ENCODE results near the gene RNF151. TPM values are rescaled to one million over a fixed set of nuclear protein-coding genes. Genes with fewer than 3 reads are reported as not detected.
"Not testable (repeated sequence)": the region's sequence is repeated elsewhere in the genome, so short reads cannot be mapped to it uniquely, and the experiment has no call there.

RNF151 gene
- total RNA-seq, 2 donors from 2014 or later: not detected

DNA sequence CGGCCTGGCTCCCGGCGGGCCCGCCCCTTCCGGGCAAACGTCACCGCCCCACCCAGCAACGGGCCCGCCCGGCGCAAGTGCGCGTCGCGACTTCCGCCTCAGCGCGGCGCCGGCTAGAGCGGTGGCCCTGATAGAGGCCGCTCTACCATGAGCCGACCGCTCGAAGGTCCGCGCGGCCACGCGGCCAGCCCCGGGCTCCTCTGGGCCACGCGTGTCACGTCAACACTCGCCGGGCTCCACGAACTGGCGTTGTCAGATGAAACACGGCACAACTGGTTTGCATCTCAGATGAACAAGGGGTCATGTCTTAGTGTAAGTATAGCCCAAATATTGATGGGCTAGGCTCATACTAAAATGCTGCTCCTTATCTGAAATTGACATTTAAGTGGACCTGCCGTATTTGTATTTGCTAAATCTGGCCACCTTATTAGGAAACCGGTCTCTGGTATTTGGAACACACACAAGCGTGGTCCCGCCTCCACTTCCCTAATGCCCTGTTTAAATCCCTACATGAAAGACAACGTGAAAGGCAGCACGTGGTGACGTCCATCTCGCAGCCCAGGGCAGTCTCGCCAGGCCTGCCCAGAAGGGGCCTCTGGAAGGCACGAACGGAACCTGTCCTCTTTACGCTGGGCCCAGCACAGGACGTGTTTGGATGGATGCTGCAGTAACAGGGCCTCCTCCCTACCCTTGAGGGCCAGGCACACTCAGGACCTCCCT lies 43.3 kb downstream of the RNF151 start, which contains the start of gene ZNF598:
Gene ZNF598 (minus strand): TSS at position 31 of the 720 bp plus-strand sequence.
- Histone ChIP-seq H3K36me3 (no peaks in the 10 kb centered on the region), H3K27ac (peak within 1 kb of the TSS; percentile 88), H3K4me1 (peaks cover 20% of the 10 kb centered on the region), H3K9ac (ENCODE audit: low read depth in 2 of 2, low read length in 2 of 2) (peak within 1 kb of the TSS; percentile 98), H3K27me3 (no peaks in the 10 kb centered on the region), H3K9me3 (no peaks in the 10 kb centered on the region), H3K4me3 (peak within 1 kb of the TSS; percentile 95)
- DNase-seq: peak; percentile 79
- intact Hi-C loops (cut with DNase I): no loop called here
- TF ChIP-seq, protein P1, sequence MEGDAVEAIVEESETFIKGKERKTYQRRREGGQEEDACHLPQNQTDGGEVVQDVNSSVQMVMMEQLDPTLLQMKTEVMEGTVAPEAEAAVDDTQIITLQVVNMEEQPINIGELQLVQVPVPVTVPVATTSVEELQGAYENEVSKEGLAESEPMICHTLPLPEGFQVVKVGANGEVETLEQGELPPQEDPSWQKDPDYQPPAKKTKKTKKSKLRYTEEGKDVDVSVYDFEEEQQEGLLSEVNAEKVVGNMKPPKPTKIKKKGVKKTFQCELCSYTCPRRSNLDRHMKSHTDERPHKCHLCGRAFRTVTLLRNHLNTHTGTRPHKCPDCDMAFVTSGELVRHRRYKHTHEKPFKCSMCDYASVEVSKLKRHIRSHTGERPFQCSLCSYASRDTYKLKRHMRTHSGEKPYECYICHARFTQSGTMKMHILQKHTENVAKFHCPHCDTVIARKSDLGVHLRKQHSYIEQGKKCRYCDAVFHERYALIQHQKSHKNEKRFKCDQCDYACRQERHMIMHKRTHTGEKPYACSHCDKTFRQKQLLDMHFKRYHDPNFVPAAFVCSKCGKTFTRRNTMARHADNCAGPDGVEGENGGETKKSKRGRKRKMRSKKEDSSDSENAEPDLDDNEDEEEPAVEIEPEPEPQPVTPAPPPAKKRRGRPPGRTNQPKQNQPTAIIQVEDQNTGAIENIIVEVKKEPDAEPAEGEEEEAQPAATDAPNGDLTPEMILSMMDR (IDR thresholded peaks at IDR 0.05): no peak

DNA sequence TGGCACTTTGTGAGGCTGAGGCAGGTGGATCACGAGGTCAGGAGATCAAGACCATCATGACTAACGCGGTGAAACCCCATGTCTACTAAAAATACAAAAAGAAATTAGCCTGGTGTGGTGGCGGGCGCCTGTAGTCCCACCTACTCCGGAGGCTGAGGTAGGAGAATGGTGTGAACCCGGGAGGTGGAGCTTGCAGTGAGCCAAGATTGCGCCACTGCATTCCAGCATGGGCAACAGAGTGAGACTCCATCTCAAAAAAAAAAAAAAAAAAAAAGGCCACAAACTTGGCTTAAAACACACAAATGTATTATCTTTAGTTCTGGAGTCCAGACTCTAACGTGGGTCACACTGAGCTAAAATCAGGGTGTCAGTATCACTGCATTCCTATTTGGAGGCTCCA lies 45.1 kb downstream of the RNF151 start:
- H3K27me3 ChIP-seq; intact Hi-C loops (cut with DNase I); H3K9ac ChIP-seq (ENCODE audit: low read depth in 2 of 2, low read length in 2 of 2); H3K4me3 ChIP-seq; DNase-seq; H3K9me3 ChIP-seq; H3K27ac ChIP-seq; H3K36me3 ChIP-seq: not testable (repeated sequence)
- peaks cover 16% of the 10 kb centered on the region for H3K4me1 ChIP-seq

DNA sequence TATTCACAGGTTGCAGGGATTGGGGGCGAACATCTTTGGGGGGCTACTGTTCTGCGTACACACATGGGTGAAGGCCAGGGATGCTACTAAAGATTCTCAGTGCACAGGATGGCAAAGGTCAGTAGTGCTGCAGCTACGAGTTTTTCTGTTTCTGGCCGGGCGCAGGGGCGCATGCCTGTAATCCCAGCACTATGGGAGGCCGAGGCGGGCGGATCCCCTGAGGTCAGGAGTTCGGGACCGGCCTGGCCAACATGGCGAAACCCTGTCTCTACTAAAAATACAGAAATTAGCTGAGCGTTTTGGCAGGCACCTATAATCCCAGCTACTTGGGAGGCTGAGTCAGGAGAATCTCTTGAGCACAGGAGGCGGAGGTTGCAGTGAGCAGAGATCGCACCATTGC lies 46.9 kb downstream of the RNF151 start:
- Histone ChIP-seq H3K4me3 (no peak overlapping the region), H3K9me3 (no peaks in the 10 kb centered on the region), H3K4me1 (peaks cover 2% of the 10 kb centered on the region), H3K27me3 (no peaks in the 10 kb centered on the region), H3K27ac (no peak overlapping the region), H3K36me3 (no peaks in the 10 kb centered on the region), H3K9ac (ENCODE audit: low read depth in 2 of 2, low read length in 2 of 2) (no peak overlapping the region)
- TF ChIP-seq, protein P1 (IDR thresholded peaks at IDR 0.05): no peak
- intact Hi-C loops (cut with DNase I): no loop called here
- no peak for DNase-seq

DNA sequence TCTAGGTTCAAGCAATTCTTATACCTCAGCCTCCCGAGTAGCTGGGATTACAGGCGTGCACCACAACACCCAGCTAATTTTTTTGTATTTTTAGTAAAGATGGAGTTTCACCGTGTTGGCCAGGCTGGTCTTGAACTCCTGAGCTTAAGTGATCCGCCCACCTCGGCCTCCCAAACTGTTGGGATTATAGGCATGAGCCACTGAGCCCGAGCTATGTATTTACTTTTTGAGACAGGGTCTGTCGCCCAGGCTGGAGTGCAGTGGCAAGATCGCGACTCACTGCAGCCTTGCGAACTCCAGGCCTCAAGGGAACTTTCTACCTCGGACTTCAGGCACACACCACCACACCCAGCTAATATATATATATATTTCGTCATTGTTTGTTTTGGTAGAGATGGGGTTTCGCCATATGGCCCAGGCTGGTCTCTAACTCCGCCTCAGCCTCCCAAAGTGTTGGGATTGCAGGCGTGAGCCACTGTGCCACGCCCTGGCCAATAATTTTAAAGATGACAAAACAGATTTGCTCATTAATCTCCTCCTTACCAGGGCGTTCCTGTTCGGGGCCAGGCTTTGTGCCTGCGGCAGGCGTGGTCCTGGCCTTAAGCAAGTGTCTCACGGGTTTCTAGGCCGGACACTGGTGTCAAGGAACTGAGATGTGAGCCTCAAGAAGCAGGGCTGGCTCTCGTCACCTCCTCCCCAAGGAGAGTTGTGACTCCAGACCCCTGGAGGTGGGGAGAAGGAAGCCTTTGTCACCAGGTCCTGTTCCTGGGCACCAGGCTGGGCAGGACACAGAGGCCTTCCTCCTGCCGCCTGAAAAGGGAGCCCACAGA lies 48.7 kb downstream of the RNF151 start:
- H3K4me1 ChIP-seq: peaks cover 7% of the 10 kb centered on the region
- peak overlapping the region; percentile 72 for H3K27ac ChIP-seq
- intact Hi-C loops (cut with DNase I): no loop called here

DNA sequence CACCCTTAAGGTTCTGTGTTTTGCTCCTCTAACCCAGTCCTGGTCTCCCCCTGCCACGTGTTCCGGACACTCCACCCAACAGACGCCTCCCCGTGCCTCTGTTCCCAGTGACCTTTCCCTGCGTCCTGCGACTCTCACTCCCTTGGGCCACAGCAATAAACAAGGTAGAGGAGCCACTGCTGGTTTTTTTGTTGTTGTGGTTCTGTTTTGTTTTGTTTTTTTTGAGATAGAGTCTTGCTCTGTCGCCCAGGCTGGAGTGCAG lies 49.2 kb downstream of the RNF151 start:
- H3K4me1 ChIP-seq: peaks cover 10% of the 10 kb centered on the region
- DNase-seq: no peak

More for the DNA sequence above, 48.7 kb downstream of the RNF151 start:
- Histone ChIP-seq H3K9me3 (no peaks in the 10 kb centered on the region), H3K9ac (ENCODE audit: low read depth in 2 of 2, low read length in 2 of 2) (peak overlapping the region; percentile 56 to 82), H3K36me3 (no peaks in the 10 kb centered on the region), H3K27me3 (peaks cover 12% of the 10 kb centered on the region), H3K4me3 (no peak overlapping the region)
- peak; percentile 80 for DNase-seq
- TF ChIP-seq, protein P1 (IDR thresholded peaks at IDR 0.05): no peak

More for the DNA sequence above, 49.2 kb downstream of the RNF151 start:
- TF ChIP-seq, protein P1 (IDR thresholded peaks at IDR 0.05): no peak
- Histone ChIP-seq H3K27me3 (peaks cover 17% of the 10 kb centered on the region), H3K27ac (peak overlapping the region; percentile 72), H3K4me3 (no peak overlapping the region), H3K9me3 (no peaks in the 10 kb centered on the region), H3K9ac (ENCODE audit: low read depth in 2 of 2, low read length in 2 of 2) (peak overlapping the region; percentile 56 to 82), H3K36me3 (no peaks in the 10 kb centered on the region)
- intact Hi-C loops (cut with DNase I): no loop called here
